ENCODE results near the gene SRP14.
"Not testable (repeated sequence)": the region's sequence is repeated elsewhere in the genome, so short reads cannot be mapped to it uniquely, and the experiment has no call there.

Gene SRP14

DNA sequence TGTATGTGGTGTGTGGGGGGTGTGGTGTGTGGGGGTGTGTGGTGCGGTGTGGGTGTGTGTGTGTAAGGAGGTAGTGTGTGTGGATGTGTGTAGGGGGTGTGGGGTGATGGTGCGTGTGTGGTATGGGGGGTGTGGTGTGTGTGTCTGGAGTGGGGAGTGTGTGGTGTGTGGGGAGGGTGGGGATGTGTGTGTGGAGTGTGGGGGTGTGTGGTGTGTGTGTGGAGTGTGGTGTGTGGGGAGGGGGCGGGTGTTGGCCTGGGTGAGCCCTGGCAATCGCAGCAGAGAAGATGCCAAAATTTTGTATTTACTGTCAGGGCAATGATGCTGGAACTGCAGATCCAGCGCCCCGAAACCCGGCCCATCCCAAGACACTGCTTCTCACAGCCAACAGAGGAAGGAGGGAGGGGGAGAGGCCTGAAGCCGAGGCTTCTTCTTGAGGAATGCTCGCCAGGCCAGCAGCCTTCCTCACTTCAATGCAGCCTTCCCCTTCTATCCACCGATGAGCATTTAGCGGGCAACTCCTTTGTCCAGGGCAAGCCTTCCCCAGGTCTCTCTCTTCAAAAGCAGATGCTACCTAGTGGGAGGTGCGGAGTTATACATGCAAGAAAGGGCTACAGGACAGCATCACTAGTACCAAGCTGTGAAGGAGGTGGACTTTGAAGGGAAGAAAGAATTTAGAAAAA is 11.9 kb upstream of the SRP14 start:
- DNase-seq (ENCODE audit: low read depth in 2 of 2), result no peak

DNA sequence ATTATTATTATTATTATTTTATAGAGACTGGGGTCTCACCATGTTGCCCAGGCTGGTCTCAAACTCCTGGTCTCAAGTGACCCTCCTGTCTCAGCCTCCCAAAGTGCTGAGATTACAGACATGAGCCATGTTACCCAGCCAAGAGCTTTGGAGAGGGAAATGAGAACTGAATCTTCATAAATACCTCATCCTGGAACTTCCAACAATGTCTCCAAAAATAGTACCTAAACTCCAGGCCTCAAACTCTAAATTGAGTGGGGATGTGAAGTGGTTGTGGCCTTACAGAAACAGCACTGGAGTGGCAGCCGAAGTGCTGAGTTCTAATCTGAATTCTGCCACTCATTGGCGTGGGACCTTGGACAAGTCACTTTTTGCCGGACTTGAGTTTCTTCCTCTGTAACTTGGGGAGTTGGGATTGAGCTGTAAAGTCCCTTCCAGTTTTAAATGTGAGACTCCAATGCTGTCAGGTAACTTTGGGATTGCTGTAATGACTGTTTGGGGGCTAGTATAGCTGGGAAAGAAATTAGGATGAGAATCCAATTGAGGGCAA is 10.0 kb upstream of the SRP14 start:
- DNase-seq (ENCODE audit: low read depth in 2 of 2), result no peak

DNA sequence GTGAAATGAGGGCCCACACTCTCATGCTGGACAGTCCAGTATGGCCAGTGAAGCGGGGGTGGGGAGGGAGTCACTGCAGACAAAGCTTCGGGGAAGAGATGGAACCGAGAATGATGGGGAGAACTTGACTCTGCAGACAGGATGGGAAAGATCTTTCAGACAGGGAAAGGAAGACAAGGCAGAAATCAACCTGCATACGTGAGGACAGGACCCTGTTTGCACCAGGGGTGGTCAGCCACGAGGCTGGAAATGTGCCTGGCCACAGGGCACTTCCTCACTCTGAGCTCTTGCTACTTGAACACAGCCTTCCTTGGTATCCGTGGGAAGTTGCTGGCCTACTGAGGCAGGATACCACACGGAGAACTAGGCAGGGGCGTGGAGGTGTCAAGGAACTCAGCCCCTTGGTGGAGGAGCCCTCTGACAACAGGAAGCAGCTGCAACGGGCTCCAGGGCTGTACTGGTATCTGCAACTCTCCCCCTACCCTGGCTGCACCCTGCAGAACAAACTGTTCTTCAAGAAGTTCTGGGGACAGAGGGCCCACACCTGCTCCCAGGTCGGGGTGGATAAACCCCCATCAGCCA is 9.3 kb upstream of the SRP14 start:
- no peak for DNase-seq (ENCODE audit: low read depth in 2 of 2)

DNA sequence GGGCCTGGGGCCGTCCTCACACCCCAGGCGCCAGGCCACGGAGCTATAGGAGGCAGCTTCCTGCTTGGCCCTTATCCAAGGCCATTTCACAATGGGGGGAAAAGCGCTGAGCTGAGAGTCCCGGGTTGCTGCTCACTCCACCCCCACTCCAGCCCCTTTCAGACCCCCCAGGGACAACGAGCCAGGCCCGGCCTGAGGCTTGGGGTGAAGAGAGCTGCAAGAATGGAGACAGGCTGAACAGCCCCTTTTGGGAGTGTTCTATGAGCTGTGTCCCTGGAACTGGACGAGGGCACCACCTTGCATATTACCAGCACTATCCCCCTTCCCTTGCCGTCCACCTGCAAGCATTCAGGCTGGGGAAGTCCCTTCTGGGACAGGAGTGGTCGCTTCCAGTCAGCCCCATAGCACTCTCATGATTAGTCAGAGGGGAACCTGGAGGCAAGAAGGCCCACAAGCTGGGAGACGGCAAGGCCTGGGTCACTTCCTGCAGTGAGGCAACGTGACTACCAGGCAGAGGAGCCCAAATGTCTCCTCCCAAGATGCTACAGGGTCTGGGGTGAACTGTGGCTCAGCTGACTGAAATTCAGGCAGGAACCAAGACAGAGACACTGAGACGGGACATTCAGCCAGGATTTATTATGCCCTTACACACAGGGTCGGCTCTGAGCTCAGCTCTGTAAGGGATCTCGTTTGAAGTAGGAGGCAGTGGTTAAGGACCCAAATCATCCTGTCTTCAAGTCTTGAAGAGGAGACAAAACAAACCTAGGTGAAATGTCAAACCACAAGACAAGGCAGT is 8.6 kb upstream of the SRP14 start:
- peak in 1 of 2 donors; percentile 49 for DNase-seq (ENCODE audit: low read depth in 2 of 2)

DNA sequence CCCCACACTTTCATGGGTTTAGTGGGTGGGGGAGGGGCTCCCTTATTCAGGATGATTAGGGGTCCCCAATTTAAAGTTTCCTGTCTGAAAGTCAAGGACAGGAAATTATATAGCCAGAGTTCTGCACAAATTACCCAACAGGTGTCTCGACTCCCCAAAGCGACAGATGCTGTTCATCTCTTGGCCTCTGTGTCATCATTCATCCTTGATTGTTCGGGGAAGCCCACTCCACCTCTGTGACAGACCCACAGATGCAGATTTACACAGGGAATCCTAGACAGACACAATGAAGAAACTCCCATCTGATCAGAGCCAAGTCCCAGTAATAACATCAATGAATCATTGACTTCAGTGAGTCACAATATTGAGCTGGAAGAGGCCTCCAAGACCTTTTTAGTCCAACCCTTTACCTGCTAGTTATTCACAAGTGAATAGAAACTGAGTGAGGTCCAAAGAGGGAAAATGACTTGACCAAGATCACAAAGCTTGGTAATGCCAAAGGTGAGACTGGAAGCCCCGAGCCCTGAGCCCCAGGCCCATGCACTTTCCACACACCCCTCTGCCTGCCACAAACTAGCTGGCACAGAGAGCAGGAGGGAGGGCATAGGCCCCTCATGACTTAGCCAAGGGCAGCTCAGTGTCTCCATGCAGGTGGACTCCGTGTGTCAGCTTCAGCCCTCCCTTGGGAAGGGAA is 7.9 kb upstream of the SRP14 start:
- no peak for DNase-seq (ENCODE audit: low read depth in 2 of 2)

DNA sequence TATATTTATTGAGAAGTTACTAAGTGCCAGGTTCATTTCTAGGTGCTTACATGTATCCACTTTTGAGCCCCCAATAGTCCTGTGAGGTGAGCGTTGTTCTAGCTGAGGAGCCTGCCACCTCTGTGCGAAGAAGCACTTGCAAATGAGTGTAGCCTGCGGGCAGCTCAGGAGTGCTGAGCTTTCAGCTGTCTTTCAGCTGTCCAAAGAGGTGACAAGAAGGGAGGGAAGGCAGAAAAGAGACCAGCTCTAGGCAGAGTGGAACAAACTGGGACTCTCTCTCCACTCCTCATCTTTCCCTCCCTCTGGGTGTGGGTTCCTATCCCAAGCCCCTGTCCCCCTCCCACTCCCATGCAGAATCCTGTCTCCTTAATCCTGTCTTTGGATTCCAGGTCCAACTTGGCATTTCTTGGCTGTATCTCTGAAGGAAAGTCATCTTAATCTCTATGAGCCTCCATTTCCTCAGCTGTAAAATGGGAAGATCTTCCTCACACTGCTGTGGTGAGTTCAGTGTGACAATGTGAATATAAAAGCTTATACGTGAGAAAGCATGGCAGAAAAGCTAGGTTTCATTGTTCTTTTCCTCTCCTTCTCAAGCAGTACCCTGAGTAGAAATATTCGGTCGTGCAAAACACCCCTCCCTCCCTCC is 6.7 kb upstream of the SRP14 start:
- no peak for DNase-seq (ENCODE audit: low read depth in 2 of 2)

DNA sequence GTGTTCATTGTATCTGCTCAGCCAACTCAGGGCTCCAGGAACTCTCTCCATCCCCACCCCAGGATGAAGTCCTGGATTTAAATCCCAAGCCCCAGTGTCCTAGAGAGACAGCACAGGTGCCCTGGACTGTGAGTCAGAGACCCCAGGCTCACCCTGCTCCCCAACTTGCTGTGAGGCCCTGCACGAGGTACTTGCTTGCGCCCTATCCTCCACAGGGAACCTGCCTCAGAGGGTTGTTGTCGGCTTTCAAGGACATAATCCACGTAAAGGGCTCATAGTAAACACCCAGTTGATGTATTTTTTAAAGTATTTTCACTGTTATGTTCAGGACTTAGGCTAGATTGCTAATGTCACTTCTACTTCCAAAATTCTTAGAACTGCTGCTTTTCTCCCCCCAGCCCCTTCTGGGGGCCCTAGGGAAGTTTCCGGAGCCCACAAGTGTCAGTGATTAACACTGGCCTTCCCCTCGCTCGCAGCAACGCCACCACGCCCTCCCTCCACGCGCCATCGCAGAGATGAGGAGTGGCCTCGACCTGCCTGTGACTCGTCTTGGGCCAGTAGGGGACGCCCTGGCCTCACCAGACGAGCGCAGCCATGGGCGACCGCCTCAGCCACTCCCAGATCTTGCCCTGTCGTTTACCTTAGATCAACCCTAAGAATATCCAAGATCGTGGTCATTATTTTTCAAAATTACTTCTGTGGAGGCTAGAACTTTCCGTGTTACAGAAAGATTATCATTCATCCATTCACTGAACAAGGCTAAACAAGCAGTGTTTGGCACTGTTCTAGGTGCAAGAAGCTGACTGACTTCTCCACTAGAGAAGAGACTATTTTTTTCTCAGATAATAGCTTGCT is 6.0 kb upstream of the SRP14 start:
- peak; percentile 77 to 79 for DNase-seq (ENCODE audit: low read depth in 2 of 2)

DNA sequence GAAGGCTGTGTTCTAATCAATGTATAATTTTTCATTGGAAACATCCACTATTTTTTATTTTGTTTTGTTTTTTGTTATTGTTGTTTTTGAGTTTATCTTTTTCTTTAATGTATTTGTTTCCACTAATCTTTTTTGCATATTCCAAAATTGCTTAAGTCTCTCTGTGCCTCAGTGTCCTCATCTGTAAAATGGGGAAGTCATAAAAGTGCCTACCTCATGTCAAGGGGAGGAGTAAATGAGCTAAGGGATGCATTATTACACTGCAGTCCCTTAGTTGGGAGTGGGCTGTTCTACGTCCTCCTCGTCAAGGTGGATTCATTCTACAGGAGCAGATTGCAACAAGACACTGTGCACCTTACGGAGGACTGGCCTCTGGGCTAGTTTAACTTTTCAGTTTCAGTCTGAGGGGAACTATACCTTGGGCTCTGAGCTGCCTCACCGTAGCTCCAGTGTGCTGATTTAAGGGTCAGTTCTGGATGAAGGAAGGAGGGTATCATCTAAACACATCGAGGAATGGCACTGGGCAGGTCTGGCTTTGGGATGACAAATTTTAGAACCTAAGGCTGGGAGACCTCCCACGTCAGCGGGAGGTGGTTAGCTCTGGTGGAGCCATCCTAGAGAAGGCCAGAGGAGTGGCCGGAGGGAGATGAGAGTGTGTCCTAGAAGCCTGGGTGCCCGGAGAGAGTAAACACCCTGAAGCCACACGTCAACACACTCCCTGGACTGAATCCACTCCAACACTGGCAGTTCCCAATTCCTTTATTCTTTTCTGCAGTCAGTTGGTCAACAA is 5.1 kb upstream of the SRP14 start:
- DNase-seq (ENCODE audit: low read depth in 2 of 2), result no peak

DNA sequence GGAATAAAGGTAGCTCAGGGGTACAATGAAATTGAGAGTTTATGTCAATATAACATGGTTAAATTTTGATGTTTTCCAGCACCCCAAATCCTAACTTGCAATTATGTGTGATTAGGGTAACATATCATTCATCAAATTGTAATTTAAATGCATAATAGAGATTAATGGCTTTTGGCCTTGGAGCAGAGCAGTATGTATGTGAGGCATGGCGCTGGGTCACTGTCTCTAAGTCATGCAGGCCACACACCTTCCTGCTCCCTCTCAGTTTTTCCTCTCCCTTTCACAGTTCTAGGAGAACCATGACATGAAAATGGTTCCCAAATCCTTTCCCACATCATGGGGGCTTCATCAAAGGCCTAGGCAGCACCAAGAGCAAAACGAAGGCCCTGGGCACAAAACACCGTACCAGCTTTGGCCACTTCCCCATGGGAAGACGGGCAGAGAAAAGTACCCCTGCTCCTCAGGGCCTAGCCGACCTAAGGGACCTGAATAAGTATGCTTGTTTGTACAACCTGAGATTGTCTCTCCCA is 3.9 kb upstream of the SRP14 start:
- DNase-seq (ENCODE audit: low read depth in 2 of 2), result no peak

DNA sequence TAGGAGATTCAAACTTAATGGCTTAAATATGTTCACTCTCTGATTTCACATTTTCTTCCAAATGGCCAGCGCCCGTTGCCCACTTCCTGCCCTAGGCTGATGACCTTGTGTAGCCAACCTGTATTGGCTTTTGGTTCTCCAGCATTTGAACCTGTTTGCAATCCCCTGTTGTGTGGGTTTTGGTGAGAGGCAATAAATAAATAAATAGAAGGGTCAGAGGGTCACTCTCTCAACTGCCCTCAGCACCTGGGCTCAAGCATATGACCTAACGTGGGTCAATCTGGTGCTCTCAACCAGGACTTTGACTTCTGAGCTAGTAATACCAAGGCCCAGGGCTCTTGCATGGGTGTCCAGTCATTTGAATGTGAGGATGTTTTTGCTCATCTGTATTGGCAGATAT is 1.8 kb upstream of the SRP14 start:
- no peak for DNase-seq (ENCODE audit: low read depth in 2 of 2)

DNA sequence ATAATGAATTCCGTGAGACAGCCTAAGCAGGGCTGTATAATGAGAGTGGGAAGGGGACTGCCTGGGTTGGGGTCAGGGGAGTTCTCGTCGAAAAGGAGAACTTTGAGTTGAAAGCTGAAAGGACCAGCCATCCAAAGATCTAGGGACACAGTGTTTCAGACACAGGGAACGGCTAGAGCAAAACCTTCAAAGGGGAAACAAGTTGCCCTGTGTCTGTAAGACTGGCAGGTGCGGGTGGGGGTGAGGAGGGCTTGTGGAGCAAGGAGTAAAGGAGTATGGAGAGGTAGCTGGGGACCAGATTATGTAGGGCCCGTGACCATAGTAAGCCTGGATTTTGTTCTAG is 1.3 kb upstream of the SRP14 start:
- DNase-seq (ENCODE audit: low read depth in 2 of 2), result no peak

DNA sequence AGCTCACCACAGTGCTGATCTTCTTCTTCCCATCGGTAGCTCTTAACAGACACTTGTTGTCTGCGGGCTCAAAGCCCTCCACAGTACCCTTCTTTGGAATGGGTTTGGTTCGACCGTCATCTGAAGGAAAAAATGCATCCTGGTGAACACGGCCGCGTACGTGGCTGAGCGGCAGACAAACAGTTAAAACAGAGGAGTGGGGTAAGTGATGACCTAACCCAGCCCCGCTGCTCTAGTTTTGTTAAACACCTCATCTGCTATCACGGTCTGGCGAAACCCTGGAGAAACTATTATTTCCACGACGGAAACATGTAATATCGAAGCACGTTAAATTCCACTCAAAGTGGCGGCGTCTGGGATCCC is 725 bp downstream of the SRP14 start:
- DNase-seq (ENCODE audit: low read depth in 2 of 2), result no peak

DNA sequence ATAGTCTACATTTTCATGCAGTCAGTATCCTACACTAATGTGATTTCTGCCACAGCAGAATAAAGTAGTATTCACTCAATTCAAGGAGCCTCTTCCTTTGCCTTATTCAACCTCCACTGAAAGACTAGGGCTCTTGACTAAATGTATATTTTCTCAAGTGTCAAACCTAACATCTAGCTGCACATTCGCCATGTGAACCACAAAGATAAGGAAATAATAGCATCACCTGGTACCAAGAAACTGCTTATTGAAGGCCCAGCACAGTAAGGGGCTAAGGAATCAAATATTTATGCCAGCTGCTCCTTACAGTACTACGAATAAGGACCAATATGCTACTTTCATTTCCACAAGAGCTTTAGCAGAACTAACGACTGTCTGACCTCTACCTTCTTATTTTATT is 1.3 kb downstream of the SRP14 start:
- no peak for DNase-seq (ENCODE audit: low read depth in 2 of 2)

DNA sequence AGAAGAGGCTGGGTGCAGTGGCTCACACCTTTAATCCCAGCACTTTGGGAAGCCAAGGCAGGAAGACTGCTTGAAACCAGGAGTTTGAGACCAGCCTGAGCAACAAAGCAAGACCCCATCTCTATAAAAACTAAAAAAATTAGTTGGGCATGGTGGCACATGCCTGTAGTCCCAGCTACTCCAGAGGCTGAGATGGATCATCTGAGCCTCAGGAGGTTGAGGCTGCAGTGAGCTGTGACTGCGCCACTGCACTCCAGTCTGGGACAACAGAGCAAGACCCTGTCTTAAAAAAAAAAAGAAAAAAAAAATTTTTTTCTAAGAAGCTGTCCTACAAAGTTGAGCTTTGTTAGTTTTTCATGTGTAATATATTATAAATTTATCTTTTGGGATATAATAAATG is 3.8 kb downstream of the SRP14 start:
- DNase-seq (ENCODE audit: low read depth in 2 of 2), result not testable (repeated sequence)

DNA sequence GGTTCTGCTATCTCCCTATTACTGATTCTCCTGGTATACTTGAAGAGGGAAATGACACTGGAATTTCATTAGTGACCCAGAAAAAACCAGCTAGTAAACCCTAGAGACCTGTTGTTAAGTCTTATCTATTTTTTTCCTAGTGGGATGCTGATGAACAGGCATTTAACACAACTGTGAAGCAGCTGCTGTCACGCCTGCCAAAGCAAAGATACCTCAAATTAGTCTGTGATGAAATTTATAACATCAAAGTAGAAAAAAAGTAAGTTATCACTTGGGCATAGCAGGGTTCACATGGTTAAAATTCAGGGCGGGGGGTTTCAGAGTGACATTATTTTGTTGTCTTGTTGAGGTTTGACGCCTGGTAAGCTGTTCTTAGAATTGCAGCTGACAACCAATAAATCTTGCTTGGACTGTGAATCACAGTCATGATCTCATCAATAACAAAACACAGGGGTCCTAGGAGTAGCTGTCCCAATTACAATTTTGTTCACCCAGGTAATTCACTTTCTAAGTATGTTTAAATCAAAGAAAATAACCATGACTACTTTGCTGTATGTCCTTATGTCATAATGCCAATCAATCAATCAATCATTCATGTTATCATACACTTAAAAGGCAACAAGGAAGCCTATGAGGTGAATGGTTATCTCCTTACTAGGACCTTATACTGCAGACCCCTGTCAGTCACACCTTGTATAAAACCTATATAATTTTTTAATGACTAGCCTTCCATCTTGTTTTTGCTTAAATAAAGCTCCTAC is 4.6 kb downstream of the SRP14 start:
- no peak for DNase-seq (ENCODE audit: low read depth in 2 of 2)

DNA sequence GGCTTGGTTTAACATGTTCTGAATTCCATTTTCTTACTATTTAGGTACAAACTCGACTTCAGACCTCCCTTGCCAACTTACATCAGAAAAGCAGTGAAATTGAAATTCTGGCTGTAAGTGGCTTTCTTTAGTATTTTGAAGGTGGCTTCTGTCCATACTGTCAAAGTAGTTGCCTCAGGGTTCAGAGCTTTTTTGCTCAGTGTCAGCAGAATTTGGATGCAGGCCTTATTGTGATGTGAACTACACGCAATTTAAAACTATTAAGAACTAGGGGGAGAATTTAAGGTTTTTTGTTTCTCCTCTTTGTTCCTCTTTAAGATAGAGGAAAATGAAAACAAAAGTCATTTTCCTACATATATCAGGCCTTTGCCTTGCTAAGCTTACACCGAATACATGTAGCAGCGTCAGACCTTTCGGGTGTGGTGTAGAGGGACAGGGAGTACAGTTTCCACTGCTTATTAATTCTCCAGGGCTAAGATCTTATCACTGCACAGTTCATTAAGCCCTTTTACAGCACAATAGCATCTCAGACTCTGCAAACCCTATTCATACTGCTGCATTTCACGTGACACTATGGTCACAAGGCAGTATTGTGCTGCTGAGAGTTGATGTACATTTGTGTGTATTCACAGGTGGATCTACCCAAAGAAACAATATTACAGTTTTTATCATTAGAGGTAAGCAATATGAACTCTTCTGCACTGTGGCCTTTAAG is 6.7 kb downstream of the SRP14 start:
- DNase-seq (ENCODE audit: low read depth in 2 of 2), result no peak

DNA sequence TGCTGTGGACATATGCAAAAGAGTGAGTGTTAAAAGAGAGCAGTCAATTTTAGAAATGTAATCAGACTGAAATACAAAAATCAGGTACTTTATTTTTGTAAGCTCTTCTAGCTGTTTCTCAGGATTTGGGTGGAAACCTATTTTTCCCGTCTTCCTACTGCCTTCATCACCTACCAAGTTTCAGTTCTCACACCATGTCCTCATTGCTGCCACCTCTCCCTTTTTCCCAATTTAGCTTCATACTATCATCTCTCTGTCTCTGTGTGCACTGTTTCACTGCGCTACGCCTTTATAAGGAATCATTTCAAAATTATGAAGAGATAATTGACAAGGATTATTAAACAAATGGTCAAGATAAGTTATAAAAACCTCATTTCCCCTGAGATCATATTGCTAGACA is 7.7 kb downstream of the SRP14 start:
- no peak for DNase-seq (ENCODE audit: low read depth in 2 of 2)
